Mesothelial cell of epicardium (in vitro differentiated cells): ENCODE data around the gene RBM38. TPM values are rescaled to one million over a fixed set of nuclear protein-coding genes. Genes with fewer than 3 reads are reported as not detected.

ENCODE experiments used
- DNase-seq, 2 experiments: peaks; one replicate each; pipeline ENCODE4 v3.0.0; 2021; ENCODE audit warnings: low spot score in 2 of 2; ENCODE audit not compliant: unreplicated experiment in 2 of 2
- H3K27ac Mint-ChIP-seq: 2 replicates; pipeline ENCODE4 v1.8.0; 2021; ENCODE audit warnings: mixed read lengths
- H3K27me3 Mint-ChIP-seq: 2 replicates; pipeline ENCODE4 v1.8.0; 2021; ENCODE audit warnings: low read depth, mixed read lengths
- H3K36me3 Mint-ChIP-seq: 2 replicates; pipeline ENCODE4 v1.8.0; 2021; ENCODE audit warnings: mixed read lengths
- H3K4me1 Mint-ChIP-seq: 2 replicates; pipeline ENCODE4 v1.8.0; 2021; ENCODE audit warnings: mixed read lengths
- H3K4me3 Mint-ChIP-seq: 2 replicates; pipeline ENCODE4 v1.8.0; 2021; ENCODE audit warnings: mild to moderate bottlenecking, moderate library complexity, mixed read lengths
- H3K9me3 Mint-ChIP-seq: 2 replicates; pipeline ENCODE4 v1.8.0; 2021; ENCODE audit warnings: mixed read lengths
- CTCF ChIP-seq: fragments of 200-600 bp; sonication (generic); IDR thresholded peaks from one replicate; pipeline ENCODE4 v1.5.0; 2021; ENCODE audit warnings: antibody characterized with exemption; ENCODE audit not compliant: unreplicated experiment
- total RNA-seq: library from RNA; stranded (reverse); gene quantifications from 3 replicates; pipeline ENCODE4 v1.2.1, GENCODE V29; 2021

Gene RBM38
- total RNA-seq, 1 donor from 2014 or later: 25.6 TPM

- DNase-seq: no peak
- no peaks in the 10 kb centered on the region for H3K27me3 Mint-ChIP-seq
- no peak overlapping the region for H3K27ac Mint-ChIP-seq
- peaks cover 26% of the 10 kb centered on the region for H3K4me1 Mint-ChIP-seq
- H3K9me3 Mint-ChIP-seq: no peaks in the 10 kb centered on the region
- H3K4me3 Mint-ChIP-seq: no peak overlapping the region
- TF ChIP-seq CTCF: no peak
- peaks cover 24% of the 10 kb centered on the region for H3K36me3 Mint-ChIP-seq
Observed at GRCh38 chr20:57396212-57396983, 5.2 kb downstream of the RBM38 start.

- Mint-ChIP-seq H3K27me3 (no peaks in the 10 kb centered on the region), H3K36me3 (peaks cover 30% of the 10 kb centered on the region), H3K4me3 (no peak overlapping the region), H3K4me1 (peaks cover 24% of the 10 kb centered on the region), H3K9me3 (no peaks in the 10 kb centered on the region), H3K27ac (no peak overlapping the region)
- DNase-seq: no peak
- no peak for TF ChIP-seq CTCF
Observed at GRCh38 chr20:57396984-57397692, 5.9 kb downstream of the RBM38 start.

GRCh38 chr20:57397693-57398108, 6.5 kb downstream of the RBM38 start:
- H3K9me3 Mint-ChIP-seq: no peaks in the 10 kb centered on the region
- peaks cover 18% of the 10 kb centered on the region for H3K4me1 Mint-ChIP-seq
- no peak for TF ChIP-seq CTCF
- no peak overlapping the region for H3K4me3 Mint-ChIP-seq
- H3K27ac Mint-ChIP-seq: no peak overlapping the region
- no peaks in the 10 kb centered on the region for H3K27me3 Mint-ChIP-seq
- no peak for DNase-seq
- H3K36me3 Mint-ChIP-seq: peaks cover 31% of the 10 kb centered on the region

- Mint-ChIP-seq H3K27me3 (no peaks in the 10 kb centered on the region), H3K4me1 (peaks cover 13% of the 10 kb centered on the region), H3K27ac (no peak overlapping the region), H3K4me3 (no peak overlapping the region), H3K9me3 (no peaks in the 10 kb centered on the region), H3K36me3 (peaks cover 30% of the 10 kb centered on the region)
- no peak for DNase-seq
- no peak for TF ChIP-seq CTCF
Observed at GRCh38 chr20:57398231-57398821, 7.1 kb downstream of the RBM38 start.

- DNase-seq: no peak
- Mint-ChIP-seq H3K4me3 (no peak overlapping the region), H3K4me1 (peaks cover 7% of the 10 kb centered on the region), H3K36me3 (peaks cover 32% of the 10 kb centered on the region), H3K27me3 (no peaks in the 10 kb centered on the region), H3K27ac (peak overlapping the region; percentile 55), H3K9me3 (no peaks in the 10 kb centered on the region)
- no peak for TF ChIP-seq CTCF
Observed at GRCh38 chr20:57398901-57399535, 7.8 kb downstream of the RBM38 start.
